Thyroid gland (tissue), 4 donors: ENCODE results near the gene CRYZ.

Experiments
- POLR2A ChIP-seq, 2 donors: fragments of 450-650 bp; IDR thresholded peaks; one replicate each; pipeline ENCODE4 v1.6.1; 2017; ENCODE audit warnings: antibody characterized with exemption in 2 of 2, mild to moderate bottlenecking in 2 of 2, moderate library complexity in 1 of 2
- TF ChIP-seq, protein P1 (sequence below), 6 experiments: fragments of 200-600 bp in 3 of 6; fragments of 450-650 bp in 3 of 6; sonication (generic) in 3 of 6; IDR thresholded peaks; one replicate each; pipeline ENCODE4 v1.5.1; 2016 to 2019; ENCODE audit warnings: antibody characterized with exemption in 6 of 6, mild to moderate bottlenecking in 2 of 6, inconsistent platforms in 1 of 6, moderate library complexity in 1 of 6

GRCh38 chr1:74690909-74691308, 41.9 kb downstream of the CRYZ start:
- TF ChIP-seq, protein P1, sequence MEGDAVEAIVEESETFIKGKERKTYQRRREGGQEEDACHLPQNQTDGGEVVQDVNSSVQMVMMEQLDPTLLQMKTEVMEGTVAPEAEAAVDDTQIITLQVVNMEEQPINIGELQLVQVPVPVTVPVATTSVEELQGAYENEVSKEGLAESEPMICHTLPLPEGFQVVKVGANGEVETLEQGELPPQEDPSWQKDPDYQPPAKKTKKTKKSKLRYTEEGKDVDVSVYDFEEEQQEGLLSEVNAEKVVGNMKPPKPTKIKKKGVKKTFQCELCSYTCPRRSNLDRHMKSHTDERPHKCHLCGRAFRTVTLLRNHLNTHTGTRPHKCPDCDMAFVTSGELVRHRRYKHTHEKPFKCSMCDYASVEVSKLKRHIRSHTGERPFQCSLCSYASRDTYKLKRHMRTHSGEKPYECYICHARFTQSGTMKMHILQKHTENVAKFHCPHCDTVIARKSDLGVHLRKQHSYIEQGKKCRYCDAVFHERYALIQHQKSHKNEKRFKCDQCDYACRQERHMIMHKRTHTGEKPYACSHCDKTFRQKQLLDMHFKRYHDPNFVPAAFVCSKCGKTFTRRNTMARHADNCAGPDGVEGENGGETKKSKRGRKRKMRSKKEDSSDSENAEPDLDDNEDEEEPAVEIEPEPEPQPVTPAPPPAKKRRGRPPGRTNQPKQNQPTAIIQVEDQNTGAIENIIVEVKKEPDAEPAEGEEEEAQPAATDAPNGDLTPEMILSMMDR (IDR thresholded peaks at IDR 0.05): no peak
- TF ChIP-seq POLR2A (IDR thresholded peaks at IDR 0.05): no peak
